Right cardiac atrium (tissue), 5 donors: ENCODE data around the gene TAS2R1. TPM values are rescaled to one million over a fixed set of nuclear protein-coding genes. Genes with fewer than 3 reads are reported as not detected.

Source experiments
- ATAC-seq, 2 donors: fragments of 200-7000 bp; cut with Tn5 transposase; one replicate each; pipeline versions ENCODE4 v1.8.0 to v1.9.1; 2020; ENCODE audit warnings: moderate library complexity in 2 of 2, mild to moderate bottlenecking in 1 of 2
- DNase-seq, 3 donors: peaks; one replicate each; pipeline ENCODE4 v3.0.0-alpha.2; 2020
- H3K27ac ChIP-seq: one replicate; pipeline ENCODE4 v1.5.1; 2013; ENCODE audit warnings: mild to moderate bottlenecking, low read length, control low read depth, moderate library complexity
- H3K27me3 ChIP-seq: one replicate; pipeline ENCODE4 v1.6.1; 2013; ENCODE audit not compliant: control insufficient read depth, insufficient read depth
- H3K4me1 ChIP-seq: one replicate; pipeline ENCODE4 v1.6.1; 2013; ENCODE audit warnings: low read length; ENCODE audit not compliant: control insufficient read depth, insufficient read depth
- H3K4me3 ChIP-seq: one replicate; pipeline ENCODE4 v1.5.1; 2013; ENCODE audit warnings: low read length, control low read depth
- H3K9me3 ChIP-seq: one replicate; pipeline ENCODE4 v1.6.1; 2013; ENCODE audit warnings: low read length; ENCODE audit not compliant: control insufficient read depth
- WGBS: extraction: QIAGEN DNeasy Blood & Tissue Kit; methylation state at CpG from one replicate; pipeline ENCODE4 v1.1.7; 2013; 5-methylcytosine and 5-hydroxymethylcytosine counted together
- intact Hi-C, 4 donors: fragments of 100-400 bp; cut with DNase I; formaldehyde crosslinking; loops; one replicate each; pipeline versions ENCODE4 v1.11.0 to v1.14.0; 2022 to 2023
- polyA plus RNA-seq: library from polyadenylated mRNA; stranded (reverse); fragments of 200-250 nt; gene quantifications from one replicate; pipeline ENCODE4 v1.2.3, GENCODE V29; 2013
- total RNA-seq, 4 donors: library from RNA; stranded (reverse); fragmentation: NEBNext Ultra II Directional; extraction: Animal tissue kit (Norgen Biotek cat#: 25700); gene quantifications; one replicate each; pipeline ENCODE4 v1.2.1, GENCODE V29; 2021
- donor health status: healthy with polysubstance abuse.
- donor health status: DM: no; HTN: yes; CAD: no.
- donor health status: DM: no; HTN: no; CAD: no.
- donor health status: DM: no; HTN: yes; CAD: no; lungs with severe emphysema.
- donor health status: DM: yes; HTN: yes; CAD: no.

The TAS2R1 gene
- total and polyA plus RNA-seq, 5 donors = not detected

GRCh38 chr5:9587135-9587534, 43.0 kb downstream of the TAS2R1 start:
- intact Hi-C loops = no loop called here
- DNase-seq = no peak
- Histone ChIP-seq H3K4me3 (no peak overlapping the region), H3K27ac (no peak overlapping the region), H3K9me3 (peaks cover 6% of the 10 kb centered on the region), H3K4me1 (no peaks in the 10 kb centered on the region), H3K27me3 (no peaks in the 10 kb centered on the region)
- ATAC-seq = no peak

DNA sequence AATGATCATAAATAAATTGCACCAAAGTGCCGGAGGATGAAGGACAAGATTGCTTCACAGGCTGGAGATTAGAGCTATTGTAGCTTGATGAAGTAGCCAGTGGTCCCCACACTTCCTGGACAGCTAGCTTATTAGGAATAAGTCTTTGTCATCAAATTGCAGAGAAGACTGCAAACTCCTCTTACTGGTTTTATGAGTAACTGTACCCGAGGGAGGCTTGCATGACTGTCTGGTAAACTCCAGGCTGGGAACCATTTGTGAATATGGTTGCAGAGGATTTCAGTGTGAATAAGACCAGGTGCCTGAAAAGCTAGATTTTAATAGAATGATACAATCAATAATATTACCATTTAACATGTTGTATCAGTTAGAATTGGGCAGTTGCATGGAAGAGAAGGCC, 47.7 kb downstream of the TAS2R1 start:
- peaks cover 13% of the 10 kb centered on the region for H3K9me3 ChIP-seq
- 79% methylated on average over 2 of the region's 2 CpGs for WGBS
- H3K27me3 ChIP-seq = no peaks in the 10 kb centered on the region
- no peak for ATAC-seq
- H3K27ac ChIP-seq = no peak overlapping the region
- intact Hi-C loops = no loop called here
- H3K4me3 ChIP-seq = no peak overlapping the region
- DNase-seq = no peak
- H3K4me1 ChIP-seq = no peaks in the 10 kb centered on the region

Other genes with a start within 250 kb of the TAS2R1 start
- 10 to 100 TPM; 23.2 to 28.2 (median 25.3) TPM for gene SEMA5A, start 84.3 kb downstream of the TAS2R1 start, total RNA-seq
- 6.7 TPM for gene SEMA5A, start 84.3 kb downstream of the TAS2R1 start, polyA plus RNA-seq